DMS 273 treated with DMSO at 0.1 percent for 48 hours (cell line): ENCODE results near the gene TMEM132A.
"Not testable (repeated sequence)": the region's sequence is repeated elsewhere in the genome, so short reads cannot be mapped to it uniquely, and the experiment has no call there.

ENCODE experiments used
- DNase-seq: peaks from one replicate; lab custom pipeline; 2025; lab: John Stamatoyannopoulos, UW

The TMEM132A gene

DNA sequence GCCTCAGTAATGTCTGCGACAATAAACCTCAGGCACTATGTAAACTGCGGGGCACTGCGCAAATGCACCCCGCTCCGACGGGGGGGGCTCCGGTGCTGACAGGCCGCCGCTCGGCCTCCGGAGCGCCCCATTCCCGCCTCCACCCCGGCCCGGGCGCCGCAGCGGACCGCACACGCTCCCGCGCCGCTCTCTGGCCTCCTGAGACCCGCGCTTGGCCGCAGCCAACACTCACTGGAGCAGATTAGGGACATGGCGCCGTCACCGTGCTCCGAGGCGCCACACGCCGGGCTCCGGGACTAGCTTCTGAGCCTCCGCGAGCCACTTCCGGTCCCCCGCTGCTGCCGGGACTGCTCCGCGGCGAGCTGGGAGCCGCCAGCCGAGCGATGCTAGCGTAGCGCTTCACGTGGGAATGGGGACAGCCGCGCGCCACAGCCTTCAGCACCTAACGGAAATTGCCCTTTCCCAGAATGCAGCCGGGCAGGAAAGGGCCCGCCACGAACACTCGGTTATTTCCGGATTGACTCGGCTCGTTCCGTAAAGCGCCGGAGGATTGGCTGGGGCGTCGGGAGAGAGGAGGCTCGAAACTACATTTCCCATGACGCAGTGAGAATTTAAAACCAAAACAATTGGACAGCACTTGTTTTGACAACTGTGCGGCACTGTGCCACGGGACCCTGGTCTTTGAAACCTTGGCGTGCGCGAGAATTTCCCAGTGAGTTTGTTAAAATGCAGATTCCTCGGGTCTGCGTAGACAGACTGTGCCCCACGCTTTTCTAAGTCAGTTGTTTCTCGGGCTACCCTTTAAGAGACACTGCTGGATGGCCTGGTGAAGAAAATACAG lies 17.9 kb upstream of the TMEM132A start, which contains the start of gene PRPF19:
Gene PRPF19 (minus strand): TSS at position 454 of the 841 bp plus-strand sequence. CDS start 203 bp downstream, at position 251.
- peak; percentile 88 for DNase-seq

DNA sequence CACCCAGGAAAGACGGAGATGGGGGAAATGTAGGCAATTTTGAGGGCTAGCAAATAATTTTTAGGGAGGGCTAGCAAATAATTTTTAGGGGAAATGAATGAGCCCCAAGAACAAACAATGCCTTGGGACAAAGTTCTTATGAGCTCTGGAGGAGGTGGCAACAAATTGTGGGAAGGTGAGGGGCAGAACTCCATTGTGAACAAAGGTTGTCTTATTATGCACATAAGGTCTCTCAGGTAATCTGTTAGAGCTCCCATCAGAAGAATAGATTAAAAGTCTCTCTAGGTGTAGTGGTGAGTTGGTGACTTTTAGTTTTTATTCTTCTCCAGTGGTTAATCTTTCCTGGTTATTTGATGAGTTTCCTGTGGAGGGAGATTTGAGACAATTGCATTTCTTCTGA lies 15.5 kb upstream of the TMEM132A start:
- DNase-seq = no peak

DNA sequence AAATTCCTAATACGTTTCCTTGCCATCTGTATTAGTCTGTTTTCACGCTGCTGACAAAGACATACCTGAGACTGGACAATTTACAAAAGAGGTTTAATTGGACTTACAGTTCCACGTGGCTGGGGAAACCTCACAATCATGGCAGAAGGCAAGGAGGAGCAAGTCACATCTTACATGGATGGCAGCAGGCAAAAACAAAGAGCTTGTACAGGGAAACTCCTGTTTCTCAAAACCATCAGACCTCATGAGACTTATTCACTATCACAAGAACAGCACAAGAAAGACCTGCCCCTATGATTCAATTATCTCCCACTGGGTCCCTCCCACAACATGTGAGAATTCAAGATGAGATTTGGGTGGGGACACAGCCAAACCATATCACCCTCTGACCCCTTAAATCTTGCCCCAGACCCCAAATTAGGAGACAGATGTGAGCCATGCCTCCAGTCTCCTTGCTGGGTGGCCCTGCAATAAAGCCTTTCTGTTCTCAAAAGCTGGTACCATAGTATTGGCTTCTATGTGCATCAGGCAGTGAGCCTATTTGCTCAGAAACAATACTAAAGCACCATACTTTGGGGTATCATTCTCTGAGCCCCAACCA lies 14.5 kb upstream of the TMEM132A start:
- DNase-seq = not testable (repeated sequence)

DNA sequence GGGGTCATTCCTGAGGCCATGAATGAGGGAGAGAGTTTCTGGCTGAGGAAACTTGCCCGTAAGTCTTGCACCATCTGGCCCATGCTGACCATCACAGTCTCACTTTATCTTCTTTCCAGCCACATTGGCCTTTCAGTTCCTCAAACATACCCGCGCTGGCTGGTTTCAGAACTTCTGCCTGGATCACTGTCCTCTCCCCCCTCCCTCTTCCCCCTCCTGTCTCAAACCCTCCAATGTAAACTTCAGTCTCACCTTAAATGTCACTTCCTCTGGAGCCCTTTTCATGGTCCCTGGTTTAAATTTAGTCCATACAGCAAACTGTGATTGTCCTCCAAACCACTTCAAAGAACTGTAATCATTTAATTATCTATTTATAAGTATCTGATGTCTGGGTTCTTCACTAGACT lies 14.0 kb upstream of the TMEM132A start:
- DNase-seq = no peak

DNA sequence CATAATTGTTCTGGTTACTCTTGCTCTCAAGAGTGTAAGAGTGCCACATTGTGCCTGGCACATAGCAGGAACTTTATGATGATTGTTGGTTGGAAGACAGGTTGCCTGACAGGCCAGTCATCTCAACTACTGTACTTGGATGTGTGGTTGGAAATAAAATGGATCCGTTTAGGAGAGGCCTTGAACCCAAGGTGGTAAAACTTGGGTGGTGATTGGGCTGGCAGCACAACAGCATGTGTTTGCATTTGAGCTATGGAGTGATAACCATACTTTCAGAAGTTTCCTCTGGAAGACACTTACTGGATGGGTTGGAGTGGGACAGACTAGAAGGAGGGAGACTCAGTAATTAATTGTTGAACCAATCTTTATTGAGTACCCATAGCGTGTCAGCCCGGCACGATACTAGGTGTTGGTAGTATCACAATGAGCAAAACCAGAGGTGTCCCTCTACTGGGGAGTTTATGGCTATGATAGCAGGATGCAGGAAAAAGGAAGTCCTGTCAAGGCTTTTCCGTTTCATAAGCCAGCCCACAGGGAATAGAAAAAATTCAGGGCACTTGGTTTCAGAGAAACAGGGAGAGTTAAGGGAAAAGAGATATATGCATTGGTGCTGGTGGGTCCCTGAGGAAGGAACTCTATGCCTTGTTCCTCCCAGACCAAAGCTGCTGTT lies 13.4 kb upstream of the TMEM132A start:
- no peak for DNase-seq

DNA sequence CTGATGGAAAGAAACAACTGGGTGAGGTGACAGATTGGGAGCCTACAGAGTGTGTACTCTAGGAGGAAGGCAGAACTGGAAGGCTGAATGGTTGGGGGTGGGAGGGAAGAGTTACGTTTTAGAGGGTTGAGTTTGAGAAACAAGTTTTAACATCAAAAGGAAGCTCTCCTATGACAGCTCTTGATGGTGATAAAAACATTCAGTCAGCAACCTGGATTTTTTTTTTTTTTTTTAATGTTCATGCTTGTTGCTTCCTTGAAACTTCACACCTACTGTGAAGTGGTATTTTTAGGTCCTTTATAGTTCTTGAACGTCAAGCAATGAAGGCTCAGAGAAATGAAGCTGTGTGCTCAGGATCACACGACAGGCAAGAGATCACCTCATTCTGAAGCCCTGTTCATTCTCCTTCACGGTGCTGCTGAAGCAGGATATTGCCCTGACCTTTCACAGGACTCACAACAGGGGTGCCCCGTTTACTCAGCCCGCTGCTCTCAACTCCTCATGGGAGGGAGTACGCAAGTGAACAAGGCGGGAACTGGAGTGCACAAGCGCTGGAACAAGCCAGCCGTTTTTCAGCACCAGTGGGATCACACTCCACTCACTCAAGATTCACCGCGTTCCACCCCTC lies 11.9 kb upstream of the TMEM132A start:
- no peak for DNase-seq

DNA sequence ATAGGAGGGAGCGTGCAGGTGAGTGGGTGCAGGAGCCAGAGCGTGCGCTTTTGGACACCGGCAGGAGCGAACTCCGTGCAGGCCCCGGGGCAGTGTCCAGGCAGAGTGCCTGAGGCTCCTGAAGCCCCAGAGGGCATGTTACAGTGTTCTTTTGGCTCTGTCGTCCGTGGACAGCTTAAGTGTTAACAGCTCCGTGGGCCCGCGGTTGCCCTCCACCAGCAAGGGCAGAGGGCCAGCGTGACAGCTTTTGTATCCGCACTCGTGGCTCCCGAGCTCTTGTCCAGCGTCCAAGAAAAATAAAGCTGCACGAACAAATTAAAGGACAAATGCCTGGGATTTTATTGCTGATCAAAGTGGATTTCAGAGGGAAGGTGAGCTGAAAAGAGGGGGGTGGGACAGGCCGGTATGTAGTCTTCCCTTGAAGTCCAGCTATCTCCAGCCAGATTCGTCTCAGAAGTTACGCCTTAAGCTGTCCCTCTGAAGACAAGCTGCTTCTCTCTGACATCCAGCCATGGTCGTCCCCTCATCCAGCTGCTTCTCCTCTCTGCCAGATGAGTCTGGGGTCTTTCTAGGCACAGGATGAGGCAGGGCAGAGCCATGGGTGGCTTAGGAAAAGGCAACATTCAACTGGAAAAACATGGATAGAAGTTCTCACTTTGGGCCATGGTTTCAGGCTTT lies 11.3 kb upstream of the TMEM132A start:
- no peak for DNase-seq

DNA sequence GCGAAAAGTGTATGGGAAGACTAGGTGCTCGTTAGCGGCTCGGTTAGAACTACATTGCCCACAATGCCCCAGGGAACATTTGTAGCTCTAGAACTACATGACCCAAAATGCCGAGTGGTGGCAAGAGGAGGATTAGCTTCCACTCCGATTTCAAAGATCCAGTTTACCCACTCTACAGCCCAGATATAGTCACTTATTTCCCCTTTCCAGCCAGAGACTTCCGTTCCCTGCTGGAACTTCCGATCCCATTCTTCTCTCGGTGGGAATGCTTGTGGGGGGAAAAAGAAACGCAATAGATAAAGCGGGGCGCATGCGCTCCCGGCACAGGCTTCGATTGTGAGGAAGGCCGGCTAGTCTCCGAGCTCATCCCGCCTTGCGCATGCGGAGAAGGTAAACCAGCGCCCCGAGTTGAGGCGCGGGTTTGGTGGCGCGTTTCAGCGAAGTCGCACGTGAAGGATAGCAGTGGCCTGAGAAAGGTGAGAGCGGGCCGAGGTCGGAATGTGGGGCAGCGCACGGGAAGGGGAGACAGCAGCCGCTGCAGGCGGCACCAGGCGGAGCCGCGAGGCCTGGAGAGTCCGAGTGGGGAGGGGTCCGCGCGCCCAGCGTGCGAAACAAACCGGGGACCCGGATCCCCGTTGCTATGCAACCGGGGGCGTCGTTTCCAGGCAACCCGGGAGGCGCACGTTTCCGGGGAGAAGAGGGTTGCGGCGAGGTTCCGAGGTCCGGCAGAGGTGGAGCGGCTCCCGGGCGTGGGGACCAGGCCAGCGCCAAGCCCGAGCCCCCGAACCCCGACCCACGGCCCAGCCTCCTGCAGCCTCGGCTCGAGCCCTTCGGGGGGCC lies 10.2 kb upstream of the TMEM132A start, which contains the start of gene TMEM109:
Gene TMEM109 (plus strand): TSS at position 366 of the 840 bp plus-strand sequence. CDS start 5,536 bp downstream, outside the sequence.
- DNase-seq = peak; percentile 75

DNA sequence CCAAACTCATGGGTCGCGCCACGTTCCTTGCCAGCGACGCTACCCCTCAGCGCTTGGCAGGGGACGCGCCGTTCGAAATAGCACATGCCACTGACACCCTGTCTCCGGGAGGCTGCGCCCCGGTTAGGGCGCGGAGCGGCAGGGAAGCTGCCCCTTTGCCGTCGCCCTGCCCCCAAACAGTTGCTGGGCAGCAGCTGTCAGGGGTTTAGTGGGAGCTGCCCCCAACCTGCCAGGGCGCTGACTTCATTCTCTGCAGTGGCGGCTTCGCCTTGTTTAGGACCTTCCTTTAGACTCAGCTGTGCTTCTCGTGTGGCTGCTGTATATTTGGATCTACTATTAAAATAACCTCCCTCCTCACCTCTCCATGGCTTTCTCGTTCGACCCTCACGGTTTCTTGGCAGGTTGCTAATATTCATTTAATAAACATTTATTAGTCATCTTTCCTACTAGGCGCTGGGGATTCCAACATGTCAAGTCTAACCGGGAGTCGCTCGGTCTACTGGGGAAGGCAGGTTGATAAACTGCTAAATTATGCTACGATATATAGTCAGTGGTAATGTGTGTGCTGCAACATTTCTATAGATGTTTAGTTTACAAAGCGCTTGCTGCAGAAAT lies 9.5 kb upstream of the TMEM132A start:
- DNase-seq = no peak

DNA sequence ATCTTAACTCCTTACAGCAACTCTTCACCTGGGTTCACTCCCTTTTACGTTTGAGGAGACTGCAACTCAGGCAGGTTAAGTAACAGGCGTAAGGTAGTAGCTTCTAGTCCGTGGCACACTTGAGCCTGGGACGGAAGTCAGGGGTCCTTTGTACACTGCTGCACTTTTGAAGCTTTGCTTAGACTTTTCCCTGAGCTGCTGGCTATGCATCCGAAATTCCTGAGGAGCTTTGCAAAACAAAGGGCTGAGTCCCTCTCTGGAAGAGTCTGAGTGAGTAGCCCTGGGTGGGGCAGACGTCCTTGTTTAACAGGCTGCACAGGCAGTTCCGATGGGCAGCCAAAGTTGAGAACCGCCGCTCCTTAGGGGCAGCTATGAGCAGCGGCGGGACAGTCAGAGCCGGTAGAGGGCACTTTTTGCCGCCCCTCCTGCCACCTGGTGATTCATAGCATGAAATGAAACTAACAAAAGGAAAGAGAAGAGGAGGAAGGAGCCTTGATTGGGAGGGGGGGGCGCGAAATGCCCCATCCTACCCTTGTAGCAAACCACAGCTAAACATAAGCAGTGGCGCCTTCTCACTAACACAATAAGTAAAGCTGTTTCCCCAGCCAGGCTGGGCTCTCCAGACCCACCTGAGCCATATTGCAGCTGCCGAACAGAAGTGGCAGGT lies 8.9 kb upstream of the TMEM132A start:
- DNase-seq = peak; percentile 42

DNA sequence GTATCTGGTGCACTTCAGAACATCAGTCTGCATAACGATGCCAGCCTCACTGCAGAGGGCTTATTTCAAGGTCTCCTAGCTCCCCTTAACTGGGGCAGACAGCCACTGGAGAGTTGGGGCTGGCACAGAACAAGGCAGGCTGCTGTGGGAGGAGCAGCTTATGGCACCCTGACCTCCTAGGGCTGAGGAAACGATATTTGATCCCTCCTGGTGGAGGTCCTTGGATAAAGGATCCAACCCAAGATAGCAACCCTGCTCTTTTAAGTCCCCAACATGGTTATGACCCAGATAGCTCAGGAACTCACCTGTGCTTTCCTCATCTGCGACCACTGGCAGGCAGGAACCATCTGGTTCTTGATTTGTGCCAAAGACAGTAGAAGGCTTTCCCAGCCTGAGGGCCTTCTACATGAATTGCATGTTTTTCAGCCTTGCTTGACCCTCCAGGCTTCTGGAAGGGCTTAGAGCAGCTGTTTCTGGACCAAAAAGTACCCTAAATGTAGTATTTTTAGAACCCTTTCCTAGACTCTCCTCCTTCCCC lies 7.5 kb upstream of the TMEM132A start:
- peak; percentile 9 for DNase-seq

DNA sequence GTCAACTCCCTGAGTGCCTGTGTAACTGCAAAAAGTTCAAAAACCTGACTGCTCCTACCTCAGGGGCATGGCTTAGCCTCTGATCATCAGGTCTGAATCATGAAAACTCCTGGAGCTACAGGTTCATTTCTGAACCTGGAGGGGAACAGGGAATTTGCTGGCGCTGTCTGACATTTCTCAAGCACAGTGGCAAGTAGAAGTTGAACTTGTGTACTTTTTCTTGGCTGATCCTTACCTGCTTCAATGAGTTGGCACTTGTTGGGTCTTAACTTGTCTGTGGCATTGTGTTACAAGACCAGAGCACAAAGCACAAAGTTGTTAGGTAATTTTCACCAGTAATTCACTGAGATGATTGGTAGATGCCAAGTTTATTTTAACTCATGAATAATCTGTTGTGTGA lies 7.0 kb upstream of the TMEM132A start:
- no peak for DNase-seq

DNA sequence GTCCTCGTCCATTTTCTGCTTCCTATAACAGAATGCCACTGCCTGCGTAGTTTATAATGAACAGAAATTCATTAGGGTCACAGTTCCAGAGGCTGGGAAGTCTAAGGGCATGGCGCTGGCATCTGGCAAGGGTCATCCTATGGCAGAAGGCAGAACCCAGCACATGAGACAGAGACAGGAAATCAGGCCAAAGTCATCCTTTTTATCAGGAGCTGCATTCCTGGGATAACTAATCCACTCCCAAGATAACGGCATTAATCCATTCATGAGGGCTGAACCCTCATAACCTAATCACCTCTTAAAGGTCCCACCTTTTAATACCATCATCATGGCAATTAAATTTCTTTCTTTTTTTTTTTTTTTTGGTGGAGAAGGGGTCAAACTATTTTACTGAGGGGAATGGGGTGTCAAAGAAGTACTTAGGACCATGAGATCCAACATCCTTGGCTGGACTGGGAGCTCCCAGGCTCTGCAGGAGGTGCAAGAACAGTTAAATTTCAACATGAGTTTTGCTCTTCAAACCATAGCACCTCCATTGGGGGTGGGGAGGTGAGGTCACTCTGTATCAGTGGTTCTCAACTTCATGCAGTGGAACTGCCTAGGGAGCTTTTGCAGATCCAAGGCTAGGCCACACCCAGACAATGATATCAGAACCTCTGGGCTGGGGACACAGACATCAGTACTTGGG lies 5.9 kb upstream of the TMEM132A start:
- DNase-seq = no peak

DNA sequence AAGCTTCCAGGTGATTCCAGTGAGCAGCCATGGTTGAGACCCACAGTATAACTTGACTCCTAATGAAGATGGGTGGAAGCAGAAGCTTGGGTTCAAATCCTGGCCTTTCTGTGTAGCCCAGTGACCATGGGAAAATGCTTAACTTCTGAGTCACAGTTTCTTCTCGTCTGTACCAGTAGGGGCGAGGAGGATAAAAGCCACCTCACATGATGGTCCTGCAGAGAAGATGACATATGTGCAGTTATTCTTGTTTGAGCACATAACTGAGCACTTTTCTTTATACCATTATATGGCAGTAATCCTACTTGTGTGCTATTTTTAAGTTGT lies 5.4 kb upstream of the TMEM132A start:
- no peak for DNase-seq

DNA sequence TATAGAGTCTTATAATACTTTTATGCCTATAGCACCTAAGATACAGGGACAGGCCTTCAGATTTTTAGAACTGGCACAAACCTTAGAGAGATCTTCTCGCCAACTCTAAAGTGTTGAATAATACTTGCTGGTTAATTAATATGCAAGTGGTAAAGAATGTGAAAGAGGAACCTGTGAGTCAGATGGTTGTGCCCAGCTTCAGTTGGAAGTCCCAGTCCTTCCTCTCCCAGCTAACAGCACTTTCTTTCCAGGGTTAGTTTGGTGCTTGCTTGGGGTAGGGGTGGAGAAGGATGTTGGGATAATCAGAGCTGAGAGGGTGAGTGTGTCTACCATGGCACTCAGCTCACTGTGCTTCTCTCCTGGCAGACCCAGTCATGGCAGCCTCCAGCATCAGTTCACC lies 4.9 kb upstream of the TMEM132A start:
- DNase-seq = no peak

DNA sequence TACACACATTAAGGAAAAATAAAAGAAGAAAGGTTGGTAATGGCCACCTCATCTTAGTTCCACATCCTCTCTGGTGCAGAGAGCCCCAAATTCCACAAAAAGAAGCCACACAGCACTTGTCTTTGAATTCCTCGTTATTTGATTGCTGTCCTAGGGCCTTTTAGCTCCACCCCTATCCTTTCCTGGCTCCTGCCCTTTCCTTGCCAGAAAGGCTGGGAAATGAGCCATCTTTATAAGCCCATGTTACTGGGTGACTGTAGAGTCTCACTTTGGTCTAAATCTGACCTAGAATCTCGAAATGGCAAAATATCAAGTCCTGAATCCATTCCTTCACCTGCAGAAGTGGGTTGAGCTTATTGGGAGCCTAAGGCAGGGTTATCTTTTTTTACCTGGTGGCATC lies 4.3 kb upstream of the TMEM132A start:
- no peak for DNase-seq

DNA sequence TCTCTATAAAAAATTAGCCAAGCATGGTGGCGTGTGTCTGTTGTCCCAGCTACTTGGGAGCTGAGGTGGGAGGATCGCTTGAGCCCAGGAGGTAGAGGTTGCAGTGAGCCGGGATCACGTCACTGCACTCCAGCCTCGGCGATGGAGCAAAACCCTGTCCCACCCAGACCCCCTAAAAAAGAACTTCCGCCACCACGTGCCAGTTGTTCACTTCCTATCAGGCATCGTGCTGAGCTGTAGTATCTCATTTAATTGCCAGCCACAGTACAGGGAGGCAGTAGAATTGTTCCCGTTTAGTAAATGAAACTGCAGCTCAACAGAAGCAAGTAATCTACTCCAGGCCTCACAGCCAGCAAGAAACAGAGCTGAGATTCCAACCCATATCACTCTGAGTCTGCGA lies 3.0 kb upstream of the TMEM132A start:
- DNase-seq = no peak

DNA sequence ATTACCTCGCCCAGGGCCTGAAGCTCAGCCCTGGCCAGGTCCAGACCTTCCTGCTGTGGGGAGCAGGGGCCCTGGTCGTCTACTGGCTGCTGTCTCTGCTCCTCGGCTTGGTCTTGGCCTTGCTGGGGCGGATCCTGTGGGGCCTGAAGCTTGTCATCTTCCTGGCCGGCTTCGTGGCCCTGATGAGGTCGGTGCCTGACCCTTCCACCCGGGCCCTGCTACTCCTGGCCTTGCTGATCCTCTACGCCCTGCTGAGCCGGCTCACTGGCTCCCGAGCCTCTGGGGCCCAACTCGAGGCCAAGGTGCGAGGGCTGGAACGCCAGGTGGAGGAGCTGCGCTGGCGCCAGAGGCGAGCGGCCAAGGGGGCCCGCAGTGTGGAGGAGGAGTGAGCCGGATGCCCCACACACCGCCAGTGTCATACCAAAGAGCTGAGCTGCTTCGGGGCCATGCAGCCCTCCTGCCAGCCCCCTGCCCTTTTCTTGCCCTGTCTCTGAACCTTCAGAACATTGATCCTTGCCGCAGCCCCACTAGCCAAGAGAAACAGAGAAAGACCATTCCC lies 2.4 kb upstream of the TMEM132A start:
- no peak for DNase-seq

DNA sequence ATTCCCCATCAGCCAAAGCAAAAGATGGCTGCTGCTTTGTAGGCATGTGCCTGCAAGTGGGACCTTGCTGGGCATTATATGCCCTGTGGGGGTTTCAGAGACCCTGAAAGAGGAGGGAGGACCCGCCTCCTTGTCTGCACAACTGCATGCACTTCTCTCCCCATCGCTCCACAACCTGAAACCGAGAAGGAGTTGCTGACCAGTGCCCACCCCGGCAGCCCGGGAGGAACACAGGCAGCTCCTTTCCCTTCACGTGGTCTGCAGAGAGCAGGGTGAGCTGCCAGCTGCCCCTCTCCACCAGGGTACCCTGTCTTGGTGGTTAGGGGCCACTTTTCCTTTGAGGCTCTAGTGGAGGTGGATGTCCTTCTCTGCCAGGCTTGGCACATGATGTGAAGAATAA lies 1.4 kb upstream of the TMEM132A start:
- no peak for DNase-seq
